ENCODE data around the gene DPM3.

DPM3 gene

GRCh38 chr1:155117610-155118009, 22.7 kb downstream of the DPM3 start:
- TF ChIP-seq CTCF (conservative IDR thresholded peaks at IDR 0.05; ENCODE audit: low read length), result no peak
- DNase-seq (ENCODE audit: low read depth), result no peak
- no peak overlapping the region for H3K4me3 ChIP-seq (ENCODE audit: low read length)

- no peak for DNase-seq (ENCODE audit: low read depth)
- no peak for TF ChIP-seq CTCF (conservative IDR thresholded peaks at IDR 0.05; ENCODE audit: low read length)
- no peak overlapping the region for H3K4me3 ChIP-seq (ENCODE audit: low read length)
These were observed 24.1 kb downstream of the DPM3 start for GRCh38 chr1:155116113-155116764.

GRCh38 chr1:155113450-155113980, 26.8 kb downstream of the DPM3 start:
- H3K4me3 ChIP-seq (ENCODE audit: low read length), result no peak overlapping the region
- DNase-seq (ENCODE audit: low read depth), result no peak
- TF ChIP-seq CTCF (conservative IDR thresholded peaks at IDR 0.05; ENCODE audit: low read length), result no peak

GRCh38 chr1:155110826-155111225, 29.5 kb downstream of the DPM3 start:
- H3K4me3 ChIP-seq (ENCODE audit: low read length), result no peak overlapping the region
- TF ChIP-seq CTCF (conservative IDR thresholded peaks at IDR 0.05; ENCODE audit: low read length), result no peak
- no peak for DNase-seq (ENCODE audit: low read depth)

GRCh38 chr1:155110381-155110780, 29.9 kb downstream of the DPM3 start:
- DNase-seq (ENCODE audit: low read depth), result no peak
- no peak overlapping the region for H3K4me3 ChIP-seq (ENCODE audit: low read length)
- TF ChIP-seq CTCF (conservative IDR thresholded peaks at IDR 0.05; ENCODE audit: low read length), result no peak

GRCh38 chr1:155108296-155108695, 32.0 kb downstream of the DPM3 start:
- no peak overlapping the region for H3K4me3 ChIP-seq (ENCODE audit: low read length)
- DNase-seq (ENCODE audit: low read depth), result no peak
- TF ChIP-seq CTCF (conservative IDR thresholded peaks at IDR 0.05; ENCODE audit: low read length), result no peak
